ENCODE data around the gene SMG6. TPM values are rescaled to one million over a fixed set of nuclear protein-coding genes. Genes with fewer than 3 reads are reported as not detected.

The SMG6 gene
- total and polyA plus RNA-seq, 2 of the 13 experiments (the other 11 are each of a cell fraction or from before 2014, with no cell fraction given) = 4.6 to 14.6 TPM

- Histone ChIP-seq H3K4me1 (ENCODE audit: insufficient read depth, low read length) (no peaks in the 10 kb centered on the region), H3K9ac (ENCODE audit: insufficient read depth, low read depth, low read length) (no peak overlapping the region), H3K4me2 (ENCODE audit: low read depth, low read length) (no peak overlapping the region), H2AFZ (ENCODE audit: low read length) (no peak overlapping the region), H3K79me2 (ENCODE audit: insufficient read depth, low read length) (no peaks in the 10 kb centered on the region), H3K9me3 (ENCODE audit: low read length) (no peaks in the 10 kb centered on the region), H3K4me3 (replicated peaks in 1 of 3; ENCODE audit: insufficient read depth in 1 of 3, low read depth in 2 of 3, low read length in 3 of 3) (no peak overlapping the region), H3K27me3 (ENCODE audit: control insufficient read depth in 1 of 2, insufficient read depth in 2 of 2, low read length in 2 of 2) (no peaks in the 10 kb centered on the region), H3K36me3 (replicated peaks in 1 of 2; ENCODE audit: control insufficient read depth in 1 of 2, insufficient read depth in 2 of 2, low read length in 2 of 2) (peaks cover 8 to 38% of the 10 kb centered on the region in 2 experiments; a peak in 4 of 5 replicates), H4K20me1 (ENCODE audit: insufficient read depth, low read length) (no peaks in the 10 kb centered on the region), H3K27ac (ENCODE audit: extremely low read length, insufficient read depth, low read length) (no peak overlapping the region)
- ChIA-PET CTCF (ENCODE audit: low intra/inter-chr PET ratio, low total read pairs) (no interaction called here), POLR2A (no interaction called here)
- intact Hi-C loops (cut with micrococcal nuclease; ENCODE audit: unreplicated experiment) (no loop called here), in situ Hi-C loops (cut with HindIII; ENCODE audit: extremely low pct_ligation_motif_present, low pct_unique_long_range_greater_than_20kb) (no loop called here)
- ATAC-seq (no peak), FAIRE-seq (no peak), DNase-seq (ENCODE audit: low spot score) (no peak)
- WGBS (ENCODE audit: low lambda C conversion rate) = 94% methylated on average over 8 of the region's 8 CpGs
- no TSS peak for BruUV-seq (replicated peaks)
- TF ChIP-seq STAG1 (CRISPR knock-in tag; IDR thresholded peaks at IDR 0.05) = no peak
- no peak for TF ChIP-seq ZNF496 (CRISPR knock-in tag; IDR thresholded peaks at IDR 0.05; ENCODE audit: insufficient replicate concordance)
- TF ChIP-seq NR2C2 (CRISPR knock-in tag; IDR thresholded peaks at IDR 0.05; ENCODE audit: borderline replicate concordance) = no peak
- no peak for TF ChIP-seq SIN3B (IDR thresholded peaks at IDR 0.05; ENCODE audit: low read length)
- no peak for TF ChIP-seq ZNF619 (CRISPR knock-in tag; IDR thresholded peaks at IDR 0.05)
- no peak for TF ChIP-seq ZGPAT (CRISPR knock-in tag; IDR thresholded peaks at IDR 0.05)
- no peak for TF ChIP-seq ZNF260 (CRISPR knock-in tag; IDR thresholded peaks at IDR 0.05; ENCODE audit: borderline replicate concordance, low read depth)
- TF ChIP-seq TFE3 (CRISPR knock-in tag; IDR thresholded peaks at IDR 0.05) = no peak
- no peak for TF ChIP-seq ELK4 (CRISPR knock-in tag; IDR thresholded peaks at IDR 0.05; ENCODE audit: borderline replicate concordance)
- TF ChIP-seq CREB3 (CRISPR knock-in tag; IDR thresholded peaks at IDR 0.05) = no peak
- TF ChIP-seq HOXA5 (CRISPR knock-in tag; IDR thresholded peaks at IDR 0.05) = no peak
- no peak for TF ChIP-seq SMYD3 (CRISPR knock-in tag; IDR thresholded peaks at IDR 0.05)
- TF ChIP-seq ZNF18 (CRISPR knock-in tag; IDR thresholded peaks at IDR 0.05; ENCODE audit: insufficient replicate concordance) = no peak
Measured at GRCh38 chr17:2263183-2264066, 40.2 kb downstream of the SMG6 start.

All from HepG2 (cell line).